ENCODE data around the gene VPS26B.
"Not testable (repeated sequence)": the region's sequence is repeated elsewhere in the genome, so short reads cannot be mapped to it uniquely, and the experiment has no call there.

The VPS26B gene

DNA sequence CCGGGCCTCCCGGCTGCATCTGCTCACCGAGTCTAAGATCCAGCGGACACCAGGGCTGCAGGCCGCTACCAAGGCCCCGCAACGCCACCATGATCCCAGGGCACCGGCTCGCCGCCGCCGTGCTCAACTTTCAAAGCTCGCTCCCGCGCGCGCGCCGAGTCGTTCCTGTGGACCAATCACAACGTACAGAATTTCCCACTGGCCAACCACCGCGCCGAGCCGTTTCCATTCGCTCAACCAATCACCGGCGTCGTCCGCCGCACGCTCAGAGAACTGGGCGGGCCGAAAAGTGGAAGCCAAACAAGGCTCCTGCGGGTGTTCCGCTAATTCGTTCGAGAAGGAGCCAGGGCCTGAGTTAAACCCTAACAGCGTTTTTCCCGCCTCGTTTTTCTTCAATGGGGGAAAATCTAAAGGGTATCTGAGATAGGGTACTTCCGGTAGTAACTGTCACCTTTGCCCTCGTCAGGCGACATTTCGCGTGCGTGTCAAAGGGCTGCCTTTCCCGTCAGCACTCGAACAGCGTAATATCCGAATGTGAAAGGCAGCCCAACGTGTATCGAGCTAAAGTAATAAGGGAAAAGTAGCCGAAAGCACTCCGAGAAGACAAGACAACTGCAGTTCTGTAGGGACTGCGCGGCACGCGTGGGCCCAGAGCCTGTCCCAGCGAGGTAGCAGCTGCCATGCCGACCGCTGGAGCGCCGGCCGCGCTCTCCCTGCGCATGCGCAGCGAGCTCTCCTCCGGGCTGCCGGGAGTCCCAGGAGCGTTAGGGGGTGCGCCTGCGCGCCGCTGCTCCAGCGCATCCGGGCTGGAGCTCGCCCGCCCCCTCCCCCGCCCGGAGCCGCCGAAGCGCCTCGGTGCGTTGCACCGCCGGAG lies at the start of gene VPS26B, which contains the start of gene NCAPD3:
TSS of gene VPS26B (plus strand) at position 836 of the 874 bp plus-strand sequence. CDS start 452 bp downstream, outside the sequence.
TSS of gene NCAPD3 (minus strand) at position 132 of the 874 bp plus-strand sequence. CDS start at position 91, 41 bp downstream.
- peak; percentile 97 for DNase-seq

DNA sequence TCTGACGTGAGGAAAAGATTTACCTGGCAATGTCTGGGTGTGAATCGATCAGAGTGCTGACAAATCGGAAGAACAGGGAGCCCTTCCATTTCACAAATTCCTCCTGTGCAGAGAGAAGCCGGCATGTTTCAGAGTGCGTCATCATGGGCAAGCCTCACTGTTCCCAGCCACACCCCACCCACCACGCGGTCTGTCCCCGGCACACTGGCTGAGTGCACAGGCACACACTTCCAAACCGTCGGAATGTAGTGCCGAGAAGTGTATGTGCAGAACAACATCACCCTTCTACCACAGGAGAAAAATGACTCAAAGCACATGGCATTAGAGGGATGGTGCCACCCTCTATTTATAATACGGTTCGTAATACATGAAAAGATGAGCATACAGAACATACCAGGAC lies 48.2 kb upstream of the VPS26B start:
- no peak for DNase-seq

DNA sequence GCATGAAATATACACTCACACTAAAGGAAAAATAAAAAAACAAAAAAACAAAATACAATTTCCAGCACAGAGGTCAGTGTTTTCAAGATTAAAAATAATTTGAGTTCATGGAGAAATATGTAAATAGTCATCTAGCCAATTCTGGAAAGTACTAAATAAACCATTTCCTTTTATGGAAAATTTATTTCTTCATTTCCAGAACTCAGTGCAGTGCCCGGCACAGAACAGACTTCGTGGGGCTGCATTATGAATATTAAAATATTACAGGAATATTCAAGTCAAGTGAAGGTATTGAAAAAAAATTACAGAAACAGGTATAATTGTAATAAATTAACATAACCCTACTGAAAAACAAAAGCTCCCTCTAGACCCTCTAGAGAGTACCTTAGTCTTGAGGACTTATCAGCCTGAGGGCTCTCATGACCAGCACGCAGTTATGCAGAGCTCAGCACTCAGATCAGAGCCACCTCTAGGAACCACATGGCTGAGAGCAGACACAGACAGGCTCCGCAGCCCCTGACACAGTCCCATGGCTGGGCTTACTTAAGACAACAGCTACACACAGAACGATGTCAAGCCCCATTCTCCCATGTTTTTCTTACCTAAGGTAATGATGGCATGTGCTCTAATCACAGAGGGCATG lies 46.3 kb upstream of the VPS26B start:
- no peak for DNase-seq

DNA sequence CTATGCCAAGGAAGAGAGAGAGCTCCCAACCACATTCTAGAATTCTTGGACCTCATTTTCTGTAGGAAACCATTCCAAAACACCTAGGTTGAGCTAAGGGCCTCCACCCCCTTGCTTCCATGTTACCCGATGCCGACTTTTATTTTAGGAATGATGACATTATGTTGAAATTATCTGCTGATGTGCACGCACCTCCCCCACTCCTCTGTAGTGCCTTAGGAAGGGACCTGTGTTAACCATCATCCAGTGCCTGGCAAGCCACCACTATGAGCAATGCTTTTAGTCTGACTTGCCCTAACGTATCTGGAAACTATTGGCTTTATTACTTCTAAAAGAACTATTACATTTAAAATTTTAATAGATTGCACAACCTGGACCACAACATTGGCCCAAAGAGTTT lies 42.8 kb upstream of the VPS26B start:
- DNase-seq = no peak

DNA sequence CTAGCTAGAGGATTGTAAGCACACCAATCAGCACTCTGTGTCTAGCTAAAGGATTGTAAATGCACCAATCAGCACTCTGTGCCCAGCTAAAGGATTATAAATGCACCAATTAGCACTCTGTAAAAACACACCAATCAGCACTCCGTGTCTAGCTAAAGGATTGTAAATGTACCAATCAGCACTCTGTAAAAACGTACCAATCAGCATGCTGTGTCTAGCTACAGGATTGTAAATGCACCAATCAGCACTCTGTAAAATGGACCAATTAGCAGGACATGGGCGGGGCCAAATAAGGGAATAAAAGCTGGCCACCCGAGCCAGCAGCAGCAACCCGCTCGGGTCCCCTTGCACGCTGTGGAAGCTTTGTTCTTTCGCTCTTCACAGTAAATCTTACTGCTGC lies 36.4 kb upstream of the VPS26B start:
- DNase-seq = not testable (repeated sequence)

DNA sequence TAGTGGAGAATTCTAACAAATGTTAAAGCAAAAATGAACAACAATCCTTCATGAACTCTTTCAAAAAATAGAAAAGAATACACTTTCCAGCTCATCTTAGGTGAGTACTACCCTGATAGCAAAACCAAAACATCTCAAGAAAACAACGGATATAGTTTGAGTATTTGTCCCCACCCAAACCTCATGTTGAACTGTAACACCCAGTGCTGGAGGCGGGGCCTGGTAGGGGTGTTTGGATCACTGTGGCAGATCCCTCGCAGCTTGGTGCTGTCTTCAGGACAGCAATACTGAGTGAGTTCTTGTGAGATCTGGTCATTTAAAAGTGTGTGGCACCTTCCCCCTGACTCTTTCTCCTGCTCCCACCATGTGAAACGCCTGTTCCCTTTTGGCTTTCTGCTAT lies 27.7 kb upstream of the VPS26B start:
- DNase-seq = no peak

DNA sequence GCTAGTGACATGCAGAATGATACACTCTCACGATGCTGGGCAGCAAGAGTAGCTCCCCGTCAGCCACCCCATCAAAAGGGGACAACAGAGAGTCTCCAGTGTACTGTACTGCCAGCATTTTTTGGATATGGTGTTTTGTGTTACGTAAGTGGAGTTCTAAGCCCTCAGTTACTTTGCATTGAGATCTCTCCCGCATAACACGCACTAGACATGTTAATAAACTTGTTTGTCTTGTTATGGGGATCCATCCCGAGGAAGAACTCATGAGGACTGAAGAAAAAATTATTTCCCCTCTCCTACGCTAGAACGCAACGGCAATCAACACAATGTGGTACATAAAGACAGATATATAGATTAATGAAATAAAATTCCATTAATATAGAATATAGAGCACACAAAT lies 24.9 kb upstream of the VPS26B start:
- DNase-seq = no peak

DNA sequence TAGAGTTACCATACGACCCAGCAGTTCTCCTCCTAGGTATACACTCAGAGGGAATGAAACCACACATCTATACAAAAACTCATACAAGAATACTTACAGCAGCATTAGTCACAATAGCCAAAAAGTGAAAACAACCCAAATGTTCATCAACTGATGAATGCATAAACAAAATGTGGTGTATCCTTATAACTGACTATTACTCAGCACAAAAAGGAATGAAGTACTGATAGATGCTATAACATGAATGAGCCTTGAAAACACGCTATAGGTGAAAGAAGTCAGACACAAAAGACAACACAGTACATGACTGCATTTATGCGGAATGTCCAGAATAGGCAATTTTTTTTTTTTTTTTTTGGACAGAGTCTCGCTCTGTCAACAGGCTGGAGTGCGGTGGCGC lies 23.8 kb upstream of the VPS26B start:
- no peak for DNase-seq

DNA sequence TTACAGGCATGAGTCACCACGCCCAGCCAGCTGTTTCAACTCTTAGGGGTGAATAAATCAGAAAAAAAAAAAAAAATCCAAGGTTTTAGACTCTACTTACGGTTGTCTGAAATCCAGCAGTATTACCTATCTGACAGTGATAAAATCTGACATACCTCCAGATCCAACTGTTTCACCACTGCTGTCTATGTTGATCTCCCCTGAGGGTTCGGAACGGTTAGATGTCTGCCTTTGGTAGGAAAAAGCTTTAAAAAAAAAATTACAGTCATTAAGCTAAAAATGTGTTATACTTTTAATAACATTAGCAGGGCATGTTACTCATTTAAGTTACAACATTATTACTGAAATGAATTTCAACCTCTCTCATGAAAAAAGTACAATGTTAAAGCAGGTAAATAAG lies 21.8 kb upstream of the VPS26B start:
- DNase-seq = no peak

DNA sequence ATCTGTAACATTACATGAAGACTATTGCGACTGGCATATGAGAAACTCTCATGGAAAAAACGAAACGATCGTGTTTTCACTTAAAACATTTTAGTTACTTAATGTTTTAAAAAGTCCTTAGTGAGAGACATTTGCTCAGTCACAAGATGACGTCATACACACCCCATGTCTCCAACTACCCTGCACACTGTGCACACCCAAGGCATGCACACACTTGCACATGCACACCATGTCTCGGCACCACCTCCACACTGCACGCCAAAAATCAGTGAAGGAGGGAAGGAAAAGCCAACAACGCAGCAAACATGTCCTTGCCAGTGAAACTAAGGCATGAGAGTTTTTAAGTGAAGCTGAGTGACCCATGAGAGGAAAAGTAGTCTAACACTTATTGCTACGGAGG lies 18.7 kb upstream of the VPS26B start:
- DNase-seq = no peak

DNA sequence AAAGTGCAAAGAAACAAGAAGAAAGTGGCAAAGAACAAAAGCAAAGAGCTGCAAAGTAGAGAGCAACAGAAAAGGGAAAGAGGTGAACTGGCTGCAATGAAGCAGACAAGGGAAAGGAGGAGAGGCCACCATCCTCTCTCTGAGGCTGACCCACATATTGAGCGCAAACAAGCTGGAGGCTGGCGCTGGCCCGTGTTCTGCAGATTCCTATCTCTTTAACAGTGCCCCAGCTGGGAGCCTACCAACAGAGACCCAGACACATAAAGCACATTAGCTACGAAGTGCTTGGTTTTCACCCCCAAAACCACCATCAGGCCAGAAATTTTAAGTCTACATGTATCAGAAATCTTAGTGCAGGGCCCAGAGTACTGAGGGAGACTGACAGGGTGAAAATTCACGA lies 18.3 kb upstream of the VPS26B start:
- no peak for DNase-seq

DNA sequence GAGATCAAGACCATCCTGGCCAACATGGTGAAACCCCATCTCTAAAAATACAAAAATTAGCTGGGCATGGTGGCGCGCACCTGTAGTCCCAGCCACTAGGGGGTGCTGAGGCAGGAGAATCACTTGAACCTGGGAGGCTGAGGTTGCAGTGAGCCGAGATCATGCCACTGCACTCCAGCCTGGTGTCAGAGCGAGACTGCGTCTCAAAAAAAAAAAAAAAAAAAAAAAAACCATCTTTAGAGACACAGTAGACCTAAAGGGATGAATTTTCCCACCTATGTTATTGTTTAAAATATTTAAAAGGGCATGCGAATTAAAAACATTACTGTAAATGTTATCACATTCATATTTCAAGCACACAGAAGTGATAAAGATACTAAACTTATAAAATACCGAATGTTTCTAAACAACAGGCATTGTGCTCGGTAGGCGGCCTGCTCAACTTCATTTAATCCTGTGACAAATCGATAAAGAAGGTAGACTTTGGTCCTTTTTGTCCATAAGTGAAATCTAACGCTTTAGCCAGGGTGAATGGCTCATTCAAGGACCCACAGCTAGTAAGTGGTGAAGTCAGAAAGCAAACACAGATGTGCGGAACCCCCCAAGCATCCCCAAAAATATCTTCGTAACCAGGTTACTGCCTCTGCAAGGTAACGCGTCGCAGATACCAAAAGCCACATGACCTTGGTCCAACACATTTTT lies 16.8 kb upstream of the VPS26B start:
- peak; percentile 60 for DNase-seq

DNA sequence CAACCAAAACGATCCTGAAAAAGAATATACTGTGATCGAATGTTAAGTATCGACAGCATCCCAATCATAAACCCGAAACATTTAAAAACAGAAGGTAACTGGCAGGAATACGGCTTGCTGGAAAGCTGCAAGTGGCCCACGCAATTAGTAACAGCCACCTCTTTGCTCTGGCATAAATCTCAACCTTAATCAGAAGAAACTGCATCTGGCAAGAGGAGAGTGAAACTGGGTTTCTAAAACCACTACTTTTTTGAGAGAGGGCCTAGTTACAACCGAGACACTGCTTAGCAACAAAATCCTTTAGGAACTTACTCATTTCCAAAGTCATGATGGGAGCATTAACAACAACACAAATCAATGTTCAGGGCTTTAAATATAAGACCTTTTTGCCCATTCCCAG lies 8.6 kb upstream of the VPS26B start:
- no peak for DNase-seq

DNA sequence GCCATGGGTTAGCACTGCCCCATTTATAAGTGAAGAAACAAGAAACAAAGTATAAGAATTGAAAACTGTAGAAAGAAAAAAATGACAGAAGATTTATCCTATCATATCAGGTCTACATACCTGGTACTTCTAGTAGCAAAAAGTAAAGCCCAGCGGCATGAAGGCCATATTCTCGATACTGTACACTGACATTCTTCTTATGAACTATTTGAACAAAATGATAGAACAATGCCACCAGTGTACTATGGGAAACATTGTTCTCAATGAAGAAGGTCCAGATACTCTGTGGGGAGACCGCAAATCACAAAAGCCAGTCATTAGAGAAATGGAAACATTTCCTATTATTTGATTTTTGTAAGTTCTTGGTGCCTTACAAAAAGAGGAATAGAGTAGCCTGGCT lies 7.7 kb upstream of the VPS26B start:
- no peak for DNase-seq

DNA sequence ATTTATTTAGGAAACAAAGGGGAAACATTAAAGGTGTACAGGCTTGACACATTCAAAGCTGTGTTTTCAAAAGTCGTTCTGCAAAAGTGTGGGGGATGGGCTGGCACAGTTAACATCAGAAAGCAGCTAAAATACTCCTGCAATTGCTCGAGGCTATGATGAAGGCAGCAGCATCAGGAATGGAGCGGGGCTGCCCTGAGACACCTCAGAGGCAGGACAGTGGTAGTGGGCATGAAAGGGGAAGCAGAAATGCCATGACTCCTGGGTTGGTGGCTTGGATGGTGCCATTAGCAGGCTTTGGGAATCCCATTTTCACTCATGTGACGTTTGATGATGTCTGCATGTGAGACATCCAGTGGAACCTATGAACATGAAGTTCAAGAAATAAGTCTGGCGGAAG lies 1.4 kb upstream of the VPS26B start:
- peak; percentile 6 for DNase-seq

DNA sequence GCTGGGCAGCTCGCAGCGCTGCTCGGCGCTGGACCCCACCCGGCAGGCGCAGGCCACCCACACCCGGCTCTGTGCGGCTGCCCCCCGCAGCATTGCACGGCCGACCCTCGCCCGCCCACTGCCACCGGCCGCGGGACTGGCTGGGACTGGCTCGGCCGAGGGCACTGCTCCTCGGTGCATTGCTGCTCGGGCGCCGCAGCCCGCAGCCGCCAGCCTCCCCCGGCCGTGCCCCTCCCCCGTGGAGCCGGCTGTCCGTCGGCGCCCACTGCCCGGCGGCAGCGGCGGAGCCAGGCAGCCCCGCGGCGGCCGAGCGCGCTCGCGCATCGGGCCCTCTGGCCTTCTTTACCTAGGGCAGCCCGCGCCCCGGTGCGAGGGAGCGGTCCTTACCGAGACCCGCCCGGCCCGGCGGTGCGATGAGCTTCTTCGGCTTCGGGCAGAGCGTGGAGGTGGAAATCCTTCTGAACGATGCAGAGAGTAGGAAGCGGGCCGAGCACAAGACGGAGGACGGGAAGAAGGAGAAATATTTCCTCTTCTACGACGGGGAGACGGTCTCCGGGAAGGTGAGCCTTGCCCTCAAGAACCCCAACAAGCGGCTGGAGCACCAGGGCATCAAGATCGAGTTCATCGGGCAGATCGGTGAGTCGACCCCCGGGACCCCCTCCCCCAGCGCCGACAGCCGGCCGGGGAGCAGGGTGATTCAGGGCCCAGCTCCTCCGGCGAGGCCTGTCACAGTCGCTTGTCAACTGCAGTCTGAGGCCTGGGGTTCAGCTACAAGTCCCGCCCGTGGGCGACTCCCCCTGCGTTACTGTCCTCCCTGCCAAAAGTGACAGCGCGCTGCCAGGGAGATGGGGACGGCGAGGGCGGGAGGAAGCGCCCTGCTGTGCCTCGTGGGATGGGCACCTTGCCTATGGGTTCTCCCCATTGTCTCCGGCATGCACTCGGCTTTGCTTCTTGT lies 516 bp downstream of the VPS26B start:
- peak; percentile 65 for DNase-seq

DNA sequence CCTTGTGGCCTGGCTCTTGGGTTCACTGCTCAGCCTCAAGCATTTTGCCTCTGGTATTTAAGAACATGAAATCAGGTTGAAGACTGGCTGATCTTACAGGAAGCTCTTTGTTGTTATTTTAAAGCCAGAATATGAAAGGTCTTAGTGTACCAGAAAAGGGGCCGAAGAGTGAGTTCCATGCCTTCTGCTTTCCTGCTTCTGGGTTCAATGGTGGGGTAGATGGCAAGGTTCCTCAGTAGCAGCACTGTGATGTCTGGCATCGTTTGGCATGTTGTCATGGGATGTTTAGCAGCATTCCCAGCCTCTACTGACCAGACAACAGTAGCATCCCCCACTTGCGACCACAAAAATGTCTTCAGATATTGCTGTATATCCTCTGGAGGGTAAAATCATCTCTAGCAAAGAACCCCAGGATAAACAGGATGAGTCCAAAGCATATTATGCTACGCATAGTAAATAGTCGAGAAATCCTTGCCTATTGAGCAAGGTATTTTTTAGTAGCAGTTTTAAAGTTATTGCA lies 2.4 kb downstream of the VPS26B start:
- DNase-seq = no peak

DNA sequence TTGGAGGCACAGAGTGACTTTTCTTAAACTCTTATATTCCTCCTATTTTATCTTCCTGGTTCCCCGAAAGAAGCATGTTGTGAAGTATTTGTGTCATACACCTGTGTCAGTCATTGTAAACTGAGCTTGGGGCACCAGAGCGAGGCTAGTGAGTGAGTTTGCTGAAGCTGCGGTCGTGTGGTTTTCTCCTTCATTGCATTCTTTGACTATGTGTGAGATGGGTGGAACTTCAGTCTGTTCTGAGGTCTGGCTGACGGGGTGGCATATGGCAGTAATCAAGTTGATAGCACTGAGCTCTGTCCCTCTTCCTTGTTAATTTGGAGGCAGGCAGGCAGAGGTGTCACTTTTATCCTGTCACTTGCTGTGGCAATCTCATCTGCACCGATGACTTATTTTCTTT lies 4.2 kb downstream of the VPS26B start:
- DNase-seq = peak; percentile 44

DNA sequence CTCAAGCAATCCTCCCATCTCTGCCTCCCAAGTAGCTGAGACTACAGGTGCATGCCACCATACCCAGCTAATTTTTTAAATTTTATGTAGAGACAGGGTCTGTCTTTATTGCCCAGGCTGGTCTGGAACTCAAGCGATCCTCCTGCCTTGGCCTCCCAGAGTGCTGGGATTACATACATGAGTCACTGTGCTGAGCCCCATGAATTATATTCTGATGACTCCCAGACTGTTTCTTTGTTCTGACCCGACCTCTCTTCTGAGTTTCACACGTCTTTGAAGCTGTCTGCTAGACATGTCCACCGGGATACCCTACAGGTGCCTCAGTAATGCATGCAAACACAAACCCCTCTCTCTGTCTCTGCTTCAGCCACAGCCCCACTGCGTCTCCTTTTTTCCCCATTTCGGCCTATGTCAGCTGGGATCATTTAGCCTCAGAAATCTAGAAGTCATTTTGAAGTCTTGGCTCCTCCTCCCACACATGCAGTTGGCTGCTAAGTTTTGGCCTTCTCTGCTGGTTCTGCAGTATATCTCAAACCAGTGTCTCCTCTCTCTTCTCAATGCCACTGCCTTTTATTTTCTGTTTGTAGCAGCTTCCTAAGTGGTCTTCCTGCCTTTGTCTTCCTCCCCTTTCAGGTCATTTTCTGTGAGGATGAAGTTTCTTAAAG lies 4.8 kb downstream of the VPS26B start:
- DNase-seq = no peak

DNA sequence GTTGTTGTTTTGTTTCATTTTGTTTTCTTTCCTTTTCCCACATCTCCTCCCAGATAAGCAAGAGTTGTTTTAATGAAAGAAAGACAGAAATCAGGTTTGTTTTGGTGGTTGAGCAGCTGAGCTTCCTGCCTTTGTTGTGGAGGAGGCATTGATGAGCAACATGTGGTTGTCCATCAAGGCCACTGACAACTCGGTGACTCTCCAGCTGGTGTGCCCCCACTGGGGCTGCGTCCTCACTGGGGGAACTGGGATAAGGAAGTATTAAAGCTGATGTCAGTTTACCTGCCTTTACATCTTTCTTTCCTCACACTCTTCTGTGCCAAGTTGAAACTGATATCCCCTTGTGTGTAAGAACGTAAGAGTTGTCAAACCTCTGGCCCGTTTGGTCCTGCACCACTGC lies 5.9 kb downstream of the VPS26B start:
- DNase-seq = no peak

DNA sequence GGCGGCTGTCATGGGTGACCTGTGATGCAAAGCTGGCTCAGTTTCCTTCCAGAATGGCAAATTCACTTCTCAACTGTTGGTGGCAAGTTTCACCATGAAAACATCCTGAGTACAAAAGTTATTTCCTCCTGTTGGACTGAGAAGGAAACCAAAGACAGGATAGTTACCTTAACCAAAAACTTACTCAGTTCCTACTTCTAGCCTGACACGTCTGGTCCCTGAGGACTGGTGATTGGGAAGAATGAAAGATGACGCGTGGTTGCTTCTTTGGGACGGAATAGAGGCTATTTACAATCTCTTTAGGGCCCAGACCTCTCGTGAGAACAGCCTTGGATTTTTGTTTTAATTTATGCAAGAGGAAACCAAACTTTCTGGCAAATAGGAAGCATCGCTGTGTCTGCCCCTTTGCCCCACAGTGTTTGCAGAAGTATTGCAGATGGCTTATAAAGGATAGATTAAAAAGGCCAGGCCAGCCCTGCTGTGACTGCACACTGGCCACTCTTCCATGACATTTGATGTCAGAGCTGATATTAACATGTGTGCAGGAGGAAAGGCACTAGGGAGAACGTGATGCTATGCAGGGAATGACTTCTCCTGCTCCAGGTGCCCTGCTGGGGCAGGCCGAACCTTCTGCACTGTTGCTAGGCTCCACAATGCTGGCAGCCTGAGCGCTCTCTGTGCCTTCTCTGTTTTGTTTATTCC lies 7.6 kb downstream of the VPS26B start:
- DNase-seq = no peak

Data from activated CD4-positive, alpha-beta T cell treated with anti-CD3 and anti-CD28 coated beads, Interleukin-2, amount 50 U/mL, for 16 hours (primary cell).